ENCODE data around the gene EPC1.

DNA sequence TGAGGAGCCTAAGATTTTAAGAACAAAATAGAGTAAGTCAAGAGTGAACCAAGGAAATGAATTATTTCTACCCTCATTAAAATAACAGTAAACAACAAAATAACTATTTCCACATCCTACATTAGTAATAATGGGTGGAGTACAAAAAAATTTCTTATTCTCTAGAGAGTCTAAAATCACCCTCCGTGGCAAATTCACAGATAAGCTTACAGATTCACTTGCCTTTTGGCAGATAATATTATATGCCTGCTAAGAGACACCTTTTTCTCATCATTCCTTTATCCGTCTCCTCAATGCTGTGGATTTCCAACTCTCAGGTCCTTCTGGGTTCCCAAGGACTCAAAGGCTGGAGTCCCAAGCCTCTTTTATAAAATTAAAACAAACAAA, 2.2 kb upstream of the EPC1 start:
- TF ChIP-seq, protein P1, sequence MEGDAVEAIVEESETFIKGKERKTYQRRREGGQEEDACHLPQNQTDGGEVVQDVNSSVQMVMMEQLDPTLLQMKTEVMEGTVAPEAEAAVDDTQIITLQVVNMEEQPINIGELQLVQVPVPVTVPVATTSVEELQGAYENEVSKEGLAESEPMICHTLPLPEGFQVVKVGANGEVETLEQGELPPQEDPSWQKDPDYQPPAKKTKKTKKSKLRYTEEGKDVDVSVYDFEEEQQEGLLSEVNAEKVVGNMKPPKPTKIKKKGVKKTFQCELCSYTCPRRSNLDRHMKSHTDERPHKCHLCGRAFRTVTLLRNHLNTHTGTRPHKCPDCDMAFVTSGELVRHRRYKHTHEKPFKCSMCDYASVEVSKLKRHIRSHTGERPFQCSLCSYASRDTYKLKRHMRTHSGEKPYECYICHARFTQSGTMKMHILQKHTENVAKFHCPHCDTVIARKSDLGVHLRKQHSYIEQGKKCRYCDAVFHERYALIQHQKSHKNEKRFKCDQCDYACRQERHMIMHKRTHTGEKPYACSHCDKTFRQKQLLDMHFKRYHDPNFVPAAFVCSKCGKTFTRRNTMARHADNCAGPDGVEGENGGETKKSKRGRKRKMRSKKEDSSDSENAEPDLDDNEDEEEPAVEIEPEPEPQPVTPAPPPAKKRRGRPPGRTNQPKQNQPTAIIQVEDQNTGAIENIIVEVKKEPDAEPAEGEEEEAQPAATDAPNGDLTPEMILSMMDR (conservative IDR thresholded peaks at IDR 0.05; ENCODE audit: low read length) = no peak
- no peak for TF ChIP-seq EZH2phosphoT487 (IDR thresholded peaks at IDR 0.05; ENCODE audit: borderline replicate concordance, low read depth, low read length)

Measured in OCI-LY7 (cell line).